HG03159 (cell line): Measurements from ENCODE around the gene SSRP1.
"Not testable (repeated sequence)": the region's sequence is repeated elsewhere in the genome, so short reads cannot be mapped to it uniquely, and the experiment has no call there.

Source experiments
- ATAC-seq: cut with Tn5 transposase; IDR thresholded peaks from one replicate; pipeline ENCODE4 v1.9.1; 2021; ENCODE audit warnings: mild to moderate bottlenecking, moderate library complexity; ENCODE audit not compliant: unreplicated experiment

The SSRP1 gene

GRCh38 chr11:57340039-57340615 is 4.4 kb upstream of the SSRP1 start:
- no peak for ATAC-seq

DNA sequence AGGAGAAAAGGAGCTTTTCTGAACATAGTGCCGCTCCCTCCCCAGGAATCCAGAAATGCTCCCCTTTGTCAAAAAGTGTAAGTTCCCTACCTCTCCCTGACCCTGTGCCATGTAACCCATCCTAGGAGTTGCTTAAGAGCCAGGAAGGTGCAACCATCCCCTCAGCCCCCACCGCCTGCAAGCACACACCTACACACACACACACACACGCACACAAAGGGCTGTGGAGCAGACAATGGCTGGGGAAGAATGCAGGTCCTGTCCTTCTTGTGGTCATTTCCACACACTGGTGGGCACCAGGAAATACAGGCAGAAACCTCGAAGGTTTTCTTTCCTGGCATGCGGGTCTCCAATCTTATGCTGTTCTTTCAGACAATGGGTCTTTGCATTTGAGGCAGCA is 3.6 kb upstream of the SSRP1 start:
- ATAC-seq = no peak

GRCh38 chr11:57338142-57338541 is 2.5 kb upstream of the SSRP1 start, which contains the start of gene P2RX3:
Gene P2RX3 (plus strand): TSS chr11:57338352. CDS start chr11:57338551, 199 bp downstream.
- no peak for ATAC-seq

GRCh38 chr11:57336856-57337255 is 1.2 kb upstream of the SSRP1 start:
- ATAC-seq = not testable (repeated sequence)

GRCh38 chr11:57336111-57336666 is 497 bp upstream of the SSRP1 start:
- peak; percentile 6 for ATAC-seq

DNA sequence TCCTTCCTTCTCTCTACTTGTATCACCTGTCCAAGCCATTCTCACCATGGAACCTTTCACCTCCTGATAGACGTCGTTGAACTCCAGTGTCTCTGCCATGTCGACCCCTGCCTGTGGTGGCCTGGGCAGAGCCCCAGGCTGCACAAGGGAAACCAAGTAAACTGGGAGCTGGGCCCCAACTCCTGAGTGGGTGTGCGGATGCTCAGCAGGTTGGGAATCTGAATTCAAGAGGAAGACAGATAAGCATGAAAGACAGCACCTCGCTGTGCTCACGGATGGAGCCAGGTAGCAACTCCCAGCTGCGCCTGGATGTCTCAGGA is 709 bp downstream of the SSRP1 start:
- ATAC-seq = no peak

DNA sequence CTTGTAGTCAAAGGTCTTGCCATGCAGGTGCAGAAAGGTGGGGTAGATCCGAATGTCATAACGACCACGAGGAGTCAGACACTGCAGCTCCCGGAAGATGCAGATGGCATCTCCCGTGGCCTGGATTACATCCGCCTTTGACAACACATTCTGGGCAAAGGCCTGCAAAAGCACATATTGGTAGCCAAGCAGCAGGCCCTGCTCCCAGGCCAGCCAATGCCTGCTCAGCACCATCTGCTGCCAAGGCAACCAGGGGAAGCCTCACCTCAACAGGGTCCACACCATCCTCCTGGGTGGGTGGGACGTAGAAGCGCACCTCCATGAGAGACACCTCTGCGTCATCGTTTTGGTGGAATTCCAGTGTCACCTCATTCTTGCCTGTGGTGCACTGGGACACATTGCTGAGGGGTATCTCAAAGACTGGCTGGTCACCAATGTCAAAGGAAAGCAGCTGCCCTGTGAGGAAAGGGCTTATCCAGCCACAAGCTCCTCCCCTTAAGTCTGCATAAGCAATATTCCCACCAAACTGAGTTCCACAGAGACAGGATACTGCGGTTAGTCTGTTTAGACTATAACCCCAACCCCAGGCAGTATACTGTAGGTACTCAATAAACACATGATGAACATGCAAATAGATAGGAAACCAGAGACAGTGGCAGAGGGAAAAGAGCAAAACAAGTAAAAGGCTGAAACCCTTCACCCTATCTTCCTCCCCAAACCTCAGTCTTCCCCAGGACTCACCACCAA is 2.8 kb downstream of the SSRP1 start:
- no peak for ATAC-seq

DNA sequence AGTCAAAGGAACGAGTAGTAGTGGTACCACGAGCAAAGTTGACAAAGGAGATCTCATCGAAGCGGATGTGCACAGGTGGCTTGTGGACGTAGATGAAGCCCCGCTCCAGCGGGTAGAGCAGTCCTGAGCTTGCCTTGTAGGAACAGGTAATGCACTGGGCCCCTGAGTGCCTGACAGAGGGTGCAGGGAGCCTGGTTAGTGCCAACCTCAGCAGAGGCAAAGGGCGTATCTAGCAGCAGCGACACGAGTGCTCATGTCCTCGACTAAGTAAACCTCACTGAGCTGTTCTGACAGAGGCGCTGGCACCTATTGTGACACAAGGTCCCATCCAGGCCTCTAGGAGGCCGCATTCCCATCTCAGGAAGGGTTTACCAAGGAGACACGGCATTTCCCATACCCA is 4.0 kb downstream of the SSRP1 start:
- ATAC-seq = no peak

- no peak for ATAC-seq
Measured at GRCh38 chr11:57330029-57330428, 5.7 kb downstream of the SSRP1 start.

GRCh38 chr11:57327721-57328120 is 8.0 kb downstream of the SSRP1 start:
- ATAC-seq = no peak

DNA sequence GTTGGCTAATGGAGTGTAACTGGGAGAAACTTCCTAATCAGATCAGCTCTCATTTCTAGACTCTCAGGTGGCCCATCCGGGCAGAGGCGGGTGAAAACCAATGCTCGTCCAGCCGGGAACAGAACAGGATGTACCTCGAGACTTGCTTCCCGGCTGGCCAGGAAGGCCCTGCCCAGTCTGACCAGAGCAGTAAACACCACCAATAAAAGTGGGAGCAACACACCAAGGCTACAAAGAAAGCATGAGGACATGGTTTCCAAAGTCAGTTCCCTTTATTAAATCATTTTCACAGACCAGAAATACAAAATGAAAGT is 10.0 kb downstream of the SSRP1 start:
- no peak for ATAC-seq

- ATAC-seq = peak; percentile 87
Measured at GRCh38 chr11:57324886-57325734, 10.6 kb downstream of the SSRP1 start, which contains the start of gene TNKS1BP1. Gene TNKS1BP1 (minus strand): TSS chr11:57324952. CDS start chr11:57321885, 3,067 bp downstream.

DNA sequence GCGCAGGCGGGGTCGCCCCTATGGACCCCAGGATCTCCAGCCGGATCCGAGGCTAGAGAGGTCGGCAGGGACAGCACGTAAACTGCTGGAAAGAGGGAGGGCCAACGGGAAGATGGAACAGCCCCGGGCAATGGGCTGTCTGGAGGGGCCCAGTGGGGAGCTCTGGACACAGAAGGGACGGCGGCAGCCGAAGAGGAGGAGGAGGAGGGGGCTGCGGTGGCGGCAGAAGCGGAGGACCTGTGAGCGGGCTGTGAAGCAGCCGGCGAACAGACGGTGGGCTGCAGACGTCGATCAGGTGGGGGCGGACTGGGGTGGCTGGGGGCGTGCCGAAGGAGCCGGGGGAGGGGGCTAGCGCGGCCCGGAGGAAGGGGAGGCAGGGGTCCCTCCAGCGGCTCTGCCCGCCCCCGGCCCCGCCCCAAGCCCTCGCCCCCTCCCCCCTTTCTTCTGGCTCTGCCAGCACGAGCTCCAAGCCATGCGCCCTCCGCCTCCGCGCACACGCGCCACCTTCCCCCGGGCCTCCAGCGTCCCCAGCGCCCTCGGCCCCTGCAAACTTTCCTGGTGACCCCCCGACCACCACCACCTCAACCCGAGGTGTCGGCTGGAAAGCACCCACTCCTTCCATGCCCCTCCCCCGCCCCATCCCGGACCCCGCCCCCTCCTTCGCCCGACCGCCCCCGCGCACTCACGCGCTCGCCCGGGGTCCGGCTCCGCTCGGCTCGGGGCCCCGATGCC is 11.4 kb downstream of the SSRP1 start:
- ATAC-seq = peak; percentile 17

GRCh38 chr11:57323855-57324153 is 11.9 kb downstream of the SSRP1 start:
- no peak for ATAC-seq

DNA sequence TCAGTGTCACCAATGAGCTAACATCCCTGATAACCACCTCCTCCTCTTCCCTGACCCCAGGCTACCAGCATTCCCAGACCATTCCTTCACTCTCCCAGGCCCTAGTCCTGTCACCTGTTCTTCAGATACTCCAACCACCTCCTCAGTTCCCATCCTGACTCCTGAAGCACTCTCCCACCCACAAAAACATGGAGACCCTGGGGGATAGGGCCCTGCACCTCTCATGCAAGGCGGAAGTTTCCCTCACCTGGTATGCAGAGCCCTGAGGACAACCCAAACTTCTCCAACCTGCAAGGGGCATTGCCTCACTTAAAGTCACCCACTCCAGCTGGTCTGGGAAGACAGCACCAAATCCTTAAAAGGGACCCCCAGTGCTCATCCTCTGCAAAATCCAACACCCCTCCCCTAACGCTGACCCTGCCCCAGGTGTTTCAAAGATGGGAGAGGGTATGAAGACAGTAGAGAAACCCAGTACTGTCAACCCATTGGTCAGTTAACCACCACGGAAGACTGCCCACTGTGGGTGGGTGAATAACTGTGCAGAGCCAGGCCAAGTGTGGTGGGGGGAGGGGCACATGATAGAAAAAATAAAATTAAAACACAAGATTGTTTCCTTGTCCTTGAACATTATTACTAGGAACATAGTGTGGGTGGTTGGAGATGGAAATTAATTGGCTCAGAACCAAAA is 12.4 kb downstream of the SSRP1 start:
- no peak for ATAC-seq

GRCh38 chr11:57322256-57323166 is 13.2 kb downstream of the SSRP1 start:
- no peak for ATAC-seq

DNA sequence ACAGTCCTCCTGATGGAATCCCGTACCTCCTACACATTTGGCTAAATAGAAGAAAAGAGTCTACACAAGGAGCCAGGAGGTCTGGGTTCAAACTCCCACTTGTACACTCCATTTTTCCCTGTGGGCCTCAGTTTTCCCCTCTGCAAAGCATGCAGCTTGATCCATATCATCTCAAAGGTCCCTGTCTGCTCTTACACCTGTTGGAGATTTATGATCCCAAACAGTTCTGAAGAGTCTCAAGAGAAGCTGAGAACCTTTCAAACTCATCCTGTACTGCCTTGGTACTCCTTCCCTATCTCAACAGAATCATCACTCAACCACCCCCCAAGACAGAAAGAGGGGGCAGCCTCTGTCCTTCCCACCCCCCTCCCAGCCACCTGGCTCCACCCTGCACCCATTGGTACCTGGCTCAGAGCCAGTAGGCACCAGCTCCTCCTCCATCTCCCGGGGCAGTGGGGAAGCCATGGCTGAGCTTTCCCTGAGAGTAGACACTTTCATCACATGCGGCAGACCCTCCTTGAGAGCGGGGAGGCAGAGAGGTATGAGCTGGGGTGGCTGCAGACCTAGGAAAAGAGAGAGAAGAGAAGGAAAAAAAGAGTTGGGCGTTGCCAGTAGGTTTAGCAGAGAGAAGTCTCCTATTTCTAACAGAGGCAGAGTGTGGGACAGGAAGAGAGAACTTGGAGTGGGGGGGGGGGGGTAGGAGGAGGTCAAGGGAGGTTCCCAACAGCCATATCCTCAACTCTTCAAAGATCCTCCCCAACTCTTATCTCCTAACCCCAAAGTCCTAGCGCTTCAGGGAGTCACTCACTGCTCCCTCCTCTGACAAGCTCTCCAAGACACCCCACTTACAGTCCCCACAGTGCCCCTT is 14.1 kb downstream of the SSRP1 start:
- no peak for ATAC-seq

DNA sequence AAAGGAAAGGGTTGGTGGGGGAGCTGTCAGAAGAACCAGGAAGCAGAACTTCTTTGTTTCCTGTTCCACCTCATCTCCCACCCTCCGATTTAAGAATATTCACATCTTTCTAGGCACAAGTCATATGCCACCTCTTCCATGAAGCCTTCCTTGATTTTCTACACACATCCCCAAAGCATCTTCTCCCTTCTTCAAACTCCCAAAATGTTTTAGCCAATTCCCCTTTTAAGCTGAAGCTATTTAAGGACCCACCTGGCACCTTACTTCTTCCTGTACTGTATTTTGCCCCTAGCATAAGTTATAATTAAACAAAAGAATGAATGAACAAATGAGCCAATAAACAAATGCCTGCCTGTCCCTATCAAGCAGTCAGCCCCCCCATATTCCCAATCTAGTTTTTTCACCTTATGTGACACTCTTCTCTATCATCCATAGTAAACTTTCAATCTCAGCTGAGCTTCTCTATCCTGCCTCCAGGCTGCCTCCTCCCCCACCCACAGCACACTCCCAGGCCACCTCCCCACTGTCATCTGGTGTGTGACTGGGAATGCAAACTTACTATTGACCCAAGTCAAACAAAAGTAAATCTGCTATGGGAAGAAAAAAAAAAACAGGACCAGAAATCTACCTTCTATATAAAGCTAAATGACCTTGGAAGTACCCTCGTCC is 14.8 kb downstream of the SSRP1 start:
- ATAC-seq = no peak
